A549 (cell line): ENCODE measurements around the gene STOX2. TPM values are rescaled to one million over a fixed set of nuclear protein-coding genes. Genes with fewer than 3 reads are reported as not detected.

Experiments used
- ATAC-seq, 2 experiments: fragments of 200-7000 bp in 1 of 2; fragments of >200 bp in 1 of 2; cut with Nextera tagmentation in 1 of 2; cut with Tn5 transposase in 1 of 2; 3 replicates each; pipeline versions ENCODE4 v1.8.0 to v1.9.1; 2018 to 2020; ENCODE audit warnings: mild to moderate bottlenecking in 1 of 2, moderate library complexity in 1 of 2
- CTCF ChIA-PET: fragments of 300-600 bp; sonication (Branson Sonifier 250); formaldehyde crosslinking; extraction: SDS; loops from one replicate; lab custom pipeline; 2021; ENCODE audit warnings: antibody characterized with exemption, inconsistent platforms; lab: Yijun Ruan, JAX
- POLR2A ChIA-PET: fragments of 350-600 bp; formaldehyde crosslinking; extraction: SDS; loops from one replicate; lab custom pipeline; 2021; ENCODE audit warnings: antibody characterized with exemption, inconsistent platforms; lab: Yijun Ruan, JAX
- DNase-seq, 2 experiments: peaks; one replicate each; pipeline versions ENCODE4 v3.0.0 to v3.0.0-alpha.2; 2011 to 2016; ENCODE audit warnings: low read depth in 1 of 2, low spot score in 1 of 2
- FAIRE-seq: peaks from 2 replicates; lab custom pipeline; 2011; peaks lifted over from hg19 to GRCh38; lab: Jason Lieb, UNC
- H3K27ac ChIP-seq, 2 experiments: fragments of >200 bp; sonication (Bioruptor Twin); formaldehyde crosslinking; 3 replicates each; pipeline ENCODE4 v1.5.1; 2016 to 2017
- H3K4me1 ChIP-seq: fragments of >200 bp; sonication (Bioruptor Twin); formaldehyde crosslinking; 3 replicates; pipeline ENCODE4 v1.6.1; 2016
- H3K4me2 ChIP-seq: fragments of >200 bp; sonication (Bioruptor Twin); formaldehyde crosslinking; 3 replicates; pipeline ENCODE4 v1.6.1; 2016
- H3K4me3 ChIP-seq: fragments of >200 bp; sonication (Bioruptor Twin); formaldehyde crosslinking; 3 replicates; pipeline ENCODE4 v1.5.1; 2016
- H3K9me3 ChIP-seq: fragments of >200 bp; sonication (Bioruptor Twin); formaldehyde crosslinking; 3 replicates; pipeline ENCODE4 v1.6.1; 2016
- BHLHE40 ChIP-seq: IDR thresholded peaks from 2 replicates; pipeline ENCODE4 v1.6.1; 2012; ENCODE audit warnings: low read depth, low read length, inconsistent platforms
- CBX2 ChIP-seq: fragments of 200-600 bp; sonication (generic); IDR thresholded peaks from 2 replicates; pipeline ENCODE4 v1.6.1; 2016; ENCODE audit warnings: low read depth, mild to moderate bottlenecking, borderline replicate concordance
- CBX8 ChIP-seq: fragments of 200-600 bp; sonication (generic); IDR thresholded peaks from 2 replicates; pipeline ENCODE4 v1.6.1; 2016
- CHD4 ChIP-seq: fragments of 200-600 bp; sonication (generic); IDR thresholded peaks from 2 replicates; pipeline ENCODE4 v1.6.1; 2016; ENCODE audit warnings: antibody characterized with exemption, mild to moderate bottlenecking, borderline replicate concordance
- EHF ChIP-seq: fragments of 250-450 bp; sonication (Bioruptor Pico); IDR thresholded peaks from 2 replicates; pipeline ENCODE4 v1.5.0; 2020; ENCODE audit warnings: mild to moderate bottlenecking
- EHMT2 ChIP-seq: fragments of 200-600 bp; sonication (generic); IDR thresholded peaks from 2 replicates; pipeline ENCODE4 v1.6.1; 2016; ENCODE audit warnings: antibody characterized with exemption, low read depth, mild to moderate bottlenecking, moderate library complexity
- FOSB ChIP-seq: fragments of 250-450 bp; sonication (Bioruptor Pico); IDR thresholded peaks from 2 replicates; pipeline ENCODE4 v1.5.0; 2020; ENCODE audit warnings: mild to moderate bottlenecking, moderate library complexity
- FOSL2 ChIP-seq, 2 experiments: fragments of 450-650 bp in 1 of 2; fragments of >200 bp in 1 of 2; sonication (Bioruptor Twin) in 1 of 2; formaldehyde crosslinking; IDR thresholded peaks; 2 replicates each; pipeline versions ENCODE4 v1.5.0 to v1.6.1; 2016 to 2020; ENCODE audit warnings: mild to moderate bottlenecking in 1 of 2, moderate library complexity in 1 of 2
- GATA3 ChIP-seq: IDR thresholded peaks from 2 replicates; pipeline ENCODE4 v1.6.1; 2012; ENCODE audit warnings: borderline replicate concordance
- JUNB ChIP-seq: fragments of >200 bp; sonication (Bioruptor Twin); formaldehyde crosslinking; IDR thresholded peaks from 2 replicates; pipeline ENCODE4 v1.6.1; 2016
- MAZ ChIP-seq: fragments of 150-350 bp; IDR thresholded peaks from 2 replicates; pipeline ENCODE4 v1.6.1; 2014; ENCODE audit warnings: antibody characterized with exemption, low read depth, low read length, borderline replicate concordance
- MYC ChIP-seq: IDR thresholded peaks from 2 replicates; pipeline ENCODE4 v1.6.1; 2012; ENCODE audit warnings: mild to moderate bottlenecking, inconsistent platforms, low read length, improper control_type of control experiment, borderline replicate concordance
- NFE2L2 ChIP-seq: fragments of 150-350 bp; conservative IDR thresholded peaks from 2 replicates; pipeline ENCODE4 v1.6.1; 2014; ENCODE audit warnings: low read length
- NPAS2 ChIP-seq: fragments of 250-450 bp; sonication (Bioruptor Pico); IDR thresholded peaks from 2 replicates; pipeline ENCODE4 v1.8.0; 2022; ENCODE audit warnings: mild to moderate bottlenecking, moderate library complexity, borderline replicate concordance
- NR3C1 ChIP-seq: fragments of >200 bp; sonication (Bioruptor Twin); formaldehyde crosslinking; IDR thresholded peaks from 3 replicates; pipeline ENCODE4 v1.6.1; 2017
- POLR2A ChIP-seq: IDR thresholded peaks from 2 replicates; pipeline ENCODE4 v1.6.1; 2012; ENCODE audit warnings: mild to moderate bottlenecking, low read length
- POLR2AphosphoS2 ChIP-seq: conservative IDR thresholded peaks from 2 replicates; pipeline ENCODE4 v1.6.1; 2012; ENCODE audit warnings: low read length, improper control_type of control experiment, inconsistent platforms
- RARB ChIP-seq: fragments of 250-450 bp; sonication (Bioruptor Pico); IDR thresholded peaks from 2 replicates; pipeline ENCODE4 v1.8.0; 2021; ENCODE audit warnings: mild to moderate bottlenecking, moderate library complexity
- REST ChIP-seq: fragments of 200-600 bp; sonication (generic); IDR thresholded peaks from 2 replicates; pipeline ENCODE4 v1.6.1; 2016; ENCODE audit warnings: antibody characterized with exemption, mild to moderate bottlenecking, moderate library complexity
- RFX5 ChIP-seq: fragments of 450-650 bp; IDR thresholded peaks from 2 replicates; pipeline ENCODE4 v1.7.1; 2014; ENCODE audit warnings: antibody characterized with exemption, mild to moderate bottlenecking, moderate library complexity
- RNF2 ChIP-seq: fragments of 200-600 bp; sonication (generic); IDR thresholded peaks from 2 replicates; pipeline ENCODE4 v1.6.1; 2016; ENCODE audit warnings: low read depth, mild to moderate bottlenecking, antibody characterized with exemption, moderate library complexity, borderline replicate concordance
- ZFP36 ChIP-seq: fragments of 450-650 bp; IDR thresholded peaks from 2 replicates; pipeline ENCODE4 v1.6.1; 2014; ENCODE audit warnings: borderline replicate concordance; ENCODE audit not compliant: partially characterized antibody
- ZNF302 ChIP-seq: fragments of 250-450 bp; sonication (Bioruptor Pico); IDR thresholded peaks from 2 replicates; pipeline ENCODE4 v1.9.0; 2021; ENCODE audit warnings: inconsistent platforms, mild to moderate bottlenecking, moderate library complexity
- WGBS: methylation state at CpG from one replicate; pipeline ENCODE4 v1.1.6; 2017; ENCODE audit errors: missing lambda C conversion rate; 5-methylcytosine and 5-hydroxymethylcytosine counted together
- polyA plus RNA-seq, 4 experiments: library from polyadenylated mRNA; depleted of rRNA in 3 of 4; stranded (reverse); fragments of >200 nt; fragmentation: RNase III in 1 of 4; extraction: RNeasy Plus Mini Kit Qiagen cat#74134 plus additional on column Dnase treatment in 1 of 4; gene quantifications; 2 replicates in 3 of 4; 3 replicates in 1 of 4; pipeline ENCODE4 v1.2.3, GENCODE V29; 2011 to 2017
- TF ChIP-seq, protein P1 (sequence below): IDR thresholded peaks from 2 replicates; pipeline ENCODE4 v1.6.1; 2012; ENCODE audit warnings: low read depth, borderline replicate concordance
- TF ChIP-seq, protein P2 (sequence below): fragments of 250-450 bp; sonication (Bioruptor Pico); IDR thresholded peaks from 2 replicates; pipeline ENCODE4 v1.5.0; 2020; ENCODE audit warnings: low read depth, mild to moderate bottlenecking, moderate library complexity
- TF ChIP-seq, protein P3 (sequence below): fragments of >200 bp; sonication (Bioruptor Twin); formaldehyde crosslinking; IDR thresholded peaks from 2 replicates; pipeline ENCODE4 v1.6.1; 2016
- TF ChIP-seq, protein P4 (sequence below): IDR thresholded peaks from 2 replicates; pipeline ENCODE4 v1.6.1; 2012

The STOX2 gene
- polyA plus RNA-seq, 2 of the 4 experiments (the other 2 are of a cell fraction), result 2.7 to 5.2 TPM

- POLR2A ChIA-PET, result no interaction called here
- no peak for DNase-seq
- ATAC-seq, result no peak
- H3K4me3 ChIP-seq, result no peak overlapping the region
- TF ChIP-seq, protein P1, sequence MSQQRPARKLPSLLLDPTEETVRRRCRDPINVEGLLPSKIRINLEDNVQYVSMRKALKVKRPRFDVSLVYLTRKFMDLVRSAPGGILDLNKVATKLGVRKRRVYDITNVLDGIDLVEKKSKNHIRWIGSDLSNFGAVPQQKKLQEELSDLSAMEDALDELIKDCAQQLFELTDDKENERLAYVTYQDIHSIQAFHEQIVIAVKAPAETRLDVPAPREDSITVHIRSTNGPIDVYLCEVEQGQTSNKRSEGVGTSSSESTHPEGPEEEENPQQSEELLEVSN, result no peak
- no peak for TF ChIP-seq ZNF302 (CRISPR knock-in tag)
- TF ChIP-seq MYC, result no peak
- TF ChIP-seq POLR2AphosphoS2, result no peak
- TF ChIP-seq EHMT2, result no peak
- TF ChIP-seq BHLHE40, result no peak
- no peak for TF ChIP-seq CBX8
- no peak for TF ChIP-seq REST
- TF ChIP-seq RNF2, result no peak
- no peak for TF ChIP-seq NFE2L2
- no peak for TF ChIP-seq CBX2
- TF ChIP-seq RFX5, result no peak
- TF ChIP-seq MAZ, result no peak
- no peak for TF ChIP-seq JUNB
- no peak for TF ChIP-seq FOSB (CRISPR knock-in tag)
- no peak for TF ChIP-seq POLR2A
- TF ChIP-seq NR3C1, result no peak
- no peak for TF ChIP-seq ZFP36
- TF ChIP-seq GATA3, result no peak
- TF ChIP-seq, protein P2, sequence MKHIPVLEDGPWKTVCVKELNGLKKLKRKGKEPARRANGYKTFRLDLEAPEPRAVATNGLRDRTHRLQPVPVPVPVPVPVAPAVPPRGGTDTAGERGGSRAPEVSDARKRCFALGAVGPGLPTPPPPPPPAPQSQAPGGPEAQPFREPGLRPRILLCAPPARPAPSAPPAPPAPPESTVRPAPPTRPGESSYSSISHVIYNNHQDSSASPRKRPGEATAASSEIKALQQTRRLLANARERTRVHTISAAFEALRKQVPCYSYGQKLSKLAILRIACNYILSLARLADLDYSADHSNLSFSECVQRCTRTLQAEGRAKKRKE (CRISPR knock-in tag), result no peak
- H3K27ac ChIP-seq, result no peak overlapping the region
- H3K9me3 ChIP-seq, result no peaks in the 10 kb centered on the region
- 79% methylated on average over 2 of the region's 2 CpGs for WGBS
- no peaks in the 10 kb centered on the region for H3K4me1 ChIP-seq
- CTCF ChIA-PET, result no interaction called here
- no peak overlapping the region for H3K4me2 ChIP-seq
- no peak for FAIRE-seq
Observed at GRCh38 chr4:183962419-183962818, 57.3 kb downstream of the STOX2 start.

DNA sequence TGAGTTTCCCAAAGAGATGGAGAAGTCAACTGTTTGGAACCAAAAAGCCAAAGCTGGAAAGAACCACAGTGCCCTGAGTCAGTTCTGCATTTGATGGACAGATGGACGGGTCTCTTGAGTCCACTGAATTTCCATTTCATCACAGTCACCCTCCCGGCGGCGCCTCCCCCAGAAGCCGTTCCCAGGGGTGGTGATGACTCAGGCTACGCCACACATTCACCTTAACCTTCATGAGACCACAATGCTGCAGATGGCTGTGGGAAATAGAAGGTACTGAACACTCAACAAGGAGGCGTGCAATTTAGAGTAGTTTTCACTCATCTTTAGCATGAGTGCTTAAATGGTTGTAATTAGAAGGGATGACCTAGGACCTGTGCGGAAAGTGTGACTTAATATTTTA is 61.3 kb downstream of the STOX2 start:
- ATAC-seq (no peak), FAIRE-seq (no peak), DNase-seq (no peak)
- Histone ChIP-seq H3K27ac (no peak overlapping the region), H3K4me3 (no peak overlapping the region), H3K4me2 (no peak overlapping the region), H3K4me1 (no peaks in the 10 kb centered on the region), H3K9me3 (no peaks in the 10 kb centered on the region)
- CTCF ChIA-PET, result no interaction called here
- no peak for TF ChIP-seq CBX2
- no peak for TF ChIP-seq GATA3
- no peak for TF ChIP-seq POLR2A
- TF ChIP-seq RNF2, result no peak
- TF ChIP-seq NPAS2 (CRISPR knock-in tag), result no peak
- TF ChIP-seq EHF (CRISPR knock-in tag), result no peak
- no peak for TF ChIP-seq RARB
- TF ChIP-seq, protein P3, sequence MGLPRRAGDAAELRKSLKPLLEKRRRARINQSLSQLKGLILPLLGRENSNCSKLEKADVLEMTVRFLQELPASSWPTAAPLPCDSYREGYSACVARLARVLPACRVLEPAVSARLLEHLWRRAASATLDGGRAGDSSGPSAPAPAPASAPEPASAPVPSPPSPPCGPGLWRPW, result no peak
- TF ChIP-seq FOSL2 (IDR thresholded peaks at IDR 0.05), result no peak
- TF ChIP-seq FOSL2 (CRISPR knock-in tag; IDR thresholded peaks at IDR 0.05), result no peak
- TF ChIP-seq, protein P4, sequence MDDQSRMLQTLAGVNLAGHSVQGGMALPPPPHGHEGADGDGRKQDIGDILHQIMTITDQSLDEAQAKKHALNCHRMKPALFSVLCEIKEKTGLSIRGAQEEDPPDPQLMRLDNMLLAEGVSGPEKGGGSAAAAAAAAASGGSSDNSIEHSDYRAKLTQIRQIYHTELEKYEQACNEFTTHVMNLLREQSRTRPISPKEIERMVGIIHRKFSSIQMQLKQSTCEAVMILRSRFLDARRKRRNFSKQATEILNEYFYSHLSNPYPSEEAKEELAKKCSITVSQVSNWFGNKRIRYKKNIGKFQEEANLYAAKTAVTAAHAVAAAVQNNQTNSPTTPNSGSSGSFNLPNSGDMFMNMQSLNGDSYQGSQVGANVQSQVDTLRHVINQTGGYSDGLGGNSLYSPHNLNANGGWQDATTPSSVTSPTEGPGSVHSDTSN, result no peak
- no peak for TF ChIP-seq CHD4
- 56% methylated on average over 8 of the region's 8 CpGs for WGBS
- POLR2A ChIA-PET, result no interaction called here
